Measurements from ENCODE around the gene ABRACL.
"Not testable (repeated sequence)": the region's sequence is repeated elsewhere in the genome, so short reads cannot be mapped to it uniquely, and the experiment has no call there.

Gene ABRACL

GRCh38 chr6:139011980-139012379 lies 16.6 kb upstream of the ABRACL start:
- no peak for DNase-seq (ENCODE audit: low read depth)

- no peak for DNase-seq (ENCODE audit: low read depth)
These were observed 15.3 kb upstream of the ABRACL start for GRCh38 chr6:139013185-139013800.

GRCh38 chr6:139014945-139015344 lies 13.6 kb upstream of the ABRACL start:
- DNase-seq (ENCODE audit: low read depth), result no peak

GRCh38 chr6:139016337-139017213 lies 12.0 kb upstream of the ABRACL start:
- no peak for DNase-seq (ENCODE audit: low read depth)

- no peak for DNase-seq (ENCODE audit: low read depth)
These were observed 11.3 kb upstream of the ABRACL start for GRCh38 chr6:139017227-139017626.

- no peak for DNase-seq (ENCODE audit: low read depth)
These were observed 8.8 kb upstream of the ABRACL start for GRCh38 chr6:139019722-139020121.

- DNase-seq (ENCODE audit: low read depth), result no peak
These were observed 7.9 kb upstream of the ABRACL start for GRCh38 chr6:139020689-139021088.

GRCh38 chr6:139025416-139025815 lies 3.1 kb upstream of the ABRACL start:
- DNase-seq (ENCODE audit: low read depth), result not testable (repeated sequence)

GRCh38 chr6:139027620-139028182 lies 844 bp upstream of the ABRACL start:
- no peak for DNase-seq (ENCODE audit: low read depth)

- DNase-seq (ENCODE audit: low read depth), result no peak
These were observed 309 bp upstream of the ABRACL start for GRCh38 chr6:139028215-139028657.

- no peak for DNase-seq (ENCODE audit: low read depth)
These were observed 1.1 kb downstream of the ABRACL start for GRCh38 chr6:139029470-139030227.

GRCh38 chr6:139030228-139030963 lies 1.9 kb downstream of the ABRACL start:
- DNase-seq (ENCODE audit: low read depth), result no peak

GRCh38 chr6:139037490-139037889 lies 8.9 kb downstream of the ABRACL start:
- DNase-seq (ENCODE audit: low read depth), result no peak

- DNase-seq (ENCODE audit: low read depth), result no peak
These were observed 15.7 kb downstream of the ABRACL start for GRCh38 chr6:139044250-139044649.

GRCh38 chr6:139047677-139048076 lies 19.1 kb downstream of the ABRACL start:
- DNase-seq (ENCODE audit: low read depth), result no peak

GRCh38 chr6:139048912-139049311 lies 20.4 kb downstream of the ABRACL start:
- not testable (repeated sequence) for DNase-seq (ENCODE audit: low read depth)

- DNase-seq (ENCODE audit: low read depth), result not testable (repeated sequence)
These were observed 21.7 kb downstream of the ABRACL start for GRCh38 chr6:139050131-139050769.

GRCh38 chr6:139050770-139051313 lies 22.3 kb downstream of the ABRACL start:
- DNase-seq (ENCODE audit: low read depth), result no peak

GRCh38 chr6:139051396-139052060 lies 23.0 kb downstream of the ABRACL start:
- DNase-seq (ENCODE audit: low read depth), result no peak

GRCh38 chr6:139053382-139053781 lies 24.8 kb downstream of the ABRACL start:
- no peak for DNase-seq (ENCODE audit: low read depth)

Measured in stimulated activated CD8-positive, alpha-beta memory T cell treated with anti-CD3 and anti-CD28 coated beads, Interleukin-12 subunit alpha, Interleukin-12 subunit beta, amount 100 ng/mL, for 4 hours (primary cell).